H7 (cell line): ENCODE measurements around the gene ARHGAP18. TPM values are rescaled to one million over a fixed set of nuclear protein-coding genes. Genes with fewer than 3 reads are reported as not detected.

Source experiments
- DNase-seq: peaks from one replicate; pipeline ENCODE4 v3.0.0; 2012
- H3K27me3 ChIP-seq: 2 replicates; pipeline ENCODE4 v1.6.0; 2011; ENCODE audit warnings: mild to moderate bottlenecking, low read length; ENCODE audit not compliant: control insufficient read depth, insufficient read depth
- H3K36me3 ChIP-seq: replicated peaks from 2 replicates; pipeline ENCODE4 v1.5.1; 2011; ENCODE audit warnings: low read length; ENCODE audit not compliant: control insufficient read depth, insufficient read depth
- H3K4me3 ChIP-seq: 2 replicates; pipeline ENCODE4 v1.5.1; 2011; ENCODE audit warnings: low read depth, mild to moderate bottlenecking, control low read depth, low read length, moderate library complexity; ENCODE audit not compliant: insufficient read depth
- total RNA-seq: library from RNA; depleted of rRNA; stranded (reverse); fragments of >200 nt; shearing (Covaris generic); gene quantifications from 2 replicates; pipeline ENCODE4 v1.2.3, GENCODE V29; 2014

ARHGAP18 gene
- total RNA-seq, 1 experiment from 2014 or later: 3.9 TPM

GRCh38 chr6:129708496-129709195 is 1.3 kb downstream of the ARHGAP18 start:
- Histone ChIP-seq H3K4me3 (no peak overlapping the region), H3K27me3 (no peaks in the 10 kb centered on the region), H3K36me3 (no peaks in the 10 kb centered on the region)
- DNase-seq: no peak

DNA sequence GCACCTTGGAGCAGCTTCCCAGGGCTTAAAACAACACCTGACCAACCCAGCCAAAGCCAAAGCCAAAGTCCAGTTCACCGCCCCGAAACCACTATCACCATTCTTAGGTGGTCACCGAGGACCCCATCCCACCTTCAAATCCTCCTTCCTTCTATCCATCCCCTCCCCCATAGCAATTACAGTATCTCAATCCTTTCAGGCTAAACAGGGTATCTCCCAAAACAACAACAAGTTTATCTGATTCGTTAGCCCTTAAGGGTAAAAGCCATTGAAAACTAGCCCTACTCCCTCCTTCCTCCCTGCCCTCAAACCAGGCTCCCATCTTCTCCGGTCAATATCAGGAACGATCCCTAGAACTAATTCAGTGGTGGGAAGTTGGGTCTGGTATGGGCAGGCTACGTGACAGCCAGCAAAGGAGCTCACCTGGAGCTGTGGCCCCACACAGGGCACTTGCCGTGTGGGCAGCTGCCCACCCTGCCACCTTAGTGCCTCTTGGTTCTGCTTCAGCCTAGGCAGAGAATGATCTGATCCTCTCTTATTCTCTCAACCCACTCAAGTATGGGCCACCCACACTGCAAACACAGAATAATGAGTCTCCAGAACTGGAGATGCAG is 2.0 kb downstream of the ARHGAP18 start:
- no peak overlapping the region for H3K4me3 ChIP-seq
- DNase-seq: no peak
- H3K27me3 ChIP-seq: no peaks in the 10 kb centered on the region
- H3K36me3 ChIP-seq: no peaks in the 10 kb centered on the region

GRCh38 chr6:129707028-129707427 is 2.9 kb downstream of the ARHGAP18 start:
- Histone ChIP-seq H3K27me3 (no peaks in the 10 kb centered on the region), H3K36me3 (no peaks in the 10 kb centered on the region), H3K4me3 (no peak overlapping the region)
- DNase-seq: no peak

- no peak overlapping the region for H3K4me3 ChIP-seq
- H3K27me3 ChIP-seq: no peaks in the 10 kb centered on the region
- H3K36me3 ChIP-seq: no peaks in the 10 kb centered on the region
- DNase-seq: no peak
Measured at GRCh38 chr6:129705212-129705611, 4.8 kb downstream of the ARHGAP18 start.

DNA sequence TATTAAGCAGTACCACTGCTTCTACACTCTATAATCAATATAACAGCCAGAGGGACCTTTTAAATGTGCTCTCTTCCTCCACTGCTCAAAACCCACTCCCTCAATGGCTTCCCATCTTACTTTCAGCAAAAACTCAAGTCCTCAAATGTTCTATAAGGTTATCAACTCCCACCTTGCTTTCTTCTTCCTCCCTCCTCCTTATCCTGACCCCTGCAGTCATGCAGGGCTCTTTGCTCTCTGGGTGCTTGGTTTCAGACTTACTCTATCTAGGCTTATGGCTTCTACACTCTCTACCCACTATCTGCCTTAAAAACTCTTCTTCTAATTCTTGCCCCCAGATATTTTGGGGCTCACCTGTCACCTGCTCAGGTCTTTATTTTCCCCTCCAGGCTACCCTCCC is 5.3 kb downstream of the ARHGAP18 start:
- no peak for DNase-seq
- Histone ChIP-seq H3K36me3 (no peaks in the 10 kb centered on the region), H3K27me3 (no peaks in the 10 kb centered on the region), H3K4me3 (no peak overlapping the region)

- H3K4me3 ChIP-seq: no peak overlapping the region
- DNase-seq: no peak
- H3K36me3 ChIP-seq: no peaks in the 10 kb centered on the region
- no peaks in the 10 kb centered on the region for H3K27me3 ChIP-seq
Measured at GRCh38 chr6:129701721-129702455, 8.1 kb downstream of the ARHGAP18 start.

DNA sequence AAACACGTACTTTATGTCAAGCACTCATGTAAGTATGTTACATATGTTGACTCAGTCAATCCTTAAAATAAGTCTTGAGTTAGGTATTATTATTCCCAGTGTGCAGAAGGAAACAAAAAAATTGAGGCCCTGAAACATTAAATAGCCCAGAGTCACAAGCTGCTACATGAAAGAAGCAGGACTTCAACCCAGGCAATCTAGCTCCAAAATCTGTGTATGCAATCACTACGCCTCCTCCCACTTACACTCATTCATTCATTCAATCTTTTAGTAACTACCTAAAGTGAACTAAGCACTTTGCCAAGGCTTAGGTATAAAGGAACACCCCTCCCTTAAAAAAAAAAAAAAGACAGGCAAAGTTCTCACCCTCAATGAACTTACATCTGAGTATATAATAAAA is 9.3 kb downstream of the ARHGAP18 start:
- H3K27me3 ChIP-seq: no peaks in the 10 kb centered on the region
- no peaks in the 10 kb centered on the region for H3K36me3 ChIP-seq
- H3K4me3 ChIP-seq: no peak overlapping the region
- no peak for DNase-seq

DNA sequence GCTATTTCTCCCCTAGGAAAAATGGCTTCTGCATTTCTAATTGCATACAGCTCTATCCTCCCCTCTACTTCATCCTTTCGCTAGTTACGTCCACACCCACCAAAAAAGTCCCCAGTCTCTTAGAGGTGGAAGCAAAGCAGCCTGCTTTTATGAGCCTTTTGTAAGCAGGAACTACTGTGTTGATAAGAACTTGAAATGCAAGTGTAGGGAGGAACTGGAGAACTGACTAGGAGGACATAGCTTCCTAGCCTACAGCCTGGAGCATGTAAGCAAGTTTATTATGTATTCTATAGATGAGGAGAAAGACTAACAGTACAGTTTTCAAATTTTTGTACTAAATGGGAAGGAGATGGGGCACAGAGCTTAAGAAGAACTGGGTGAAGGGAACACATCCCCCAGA is 10.3 kb downstream of the ARHGAP18 start:
- no peak for DNase-seq
- no peak overlapping the region for H3K4me3 ChIP-seq
- H3K36me3 ChIP-seq: no peaks in the 10 kb centered on the region
- no peaks in the 10 kb centered on the region for H3K27me3 ChIP-seq

DNA sequence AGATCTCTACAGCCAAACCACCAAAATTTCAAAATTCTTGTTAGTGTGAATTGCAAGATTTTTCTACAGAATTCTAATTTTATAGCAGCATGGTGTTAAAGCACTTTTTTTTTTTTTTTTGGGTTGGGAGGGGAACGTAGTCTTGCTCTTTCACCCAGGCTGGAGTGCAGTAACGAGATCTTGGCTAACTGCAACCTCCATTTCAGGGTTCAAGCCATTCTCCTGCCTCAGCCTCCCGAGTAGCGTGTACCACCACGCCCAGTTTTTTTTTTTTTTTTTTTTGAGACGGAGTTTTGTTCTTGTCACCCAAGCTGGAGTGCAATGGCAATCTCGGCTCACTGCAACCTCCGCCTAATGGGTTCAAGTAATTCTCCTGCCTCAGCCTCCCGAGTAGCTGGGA is 11.5 kb downstream of the ARHGAP18 start:
- DNase-seq: no peak
- H3K36me3 ChIP-seq: no peaks in the 10 kb centered on the region
- no peak overlapping the region for H3K4me3 ChIP-seq

DNA sequence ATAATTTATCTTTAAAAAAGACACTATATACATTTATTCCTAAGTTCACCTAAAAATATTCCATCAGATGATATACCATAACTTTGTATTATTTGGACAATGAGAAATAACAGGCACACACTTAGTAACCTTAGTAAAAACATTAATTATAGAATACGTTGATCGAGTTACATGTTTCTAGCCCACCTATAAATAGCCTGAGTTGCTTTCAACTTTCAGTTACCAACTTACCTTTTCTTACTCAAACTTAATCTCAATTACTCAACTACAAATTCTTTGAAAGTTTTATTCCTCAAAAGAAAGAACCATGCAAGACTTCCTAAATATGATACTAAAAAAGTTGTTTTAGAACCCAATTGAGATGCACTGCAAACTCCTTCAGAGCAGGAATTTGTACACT is 12.2 kb downstream of the ARHGAP18 start:
- no peak overlapping the region for H3K4me3 ChIP-seq
- H3K27me3 ChIP-seq: no peaks in the 10 kb centered on the region
- no peaks in the 10 kb centered on the region for H3K36me3 ChIP-seq
- no peak for DNase-seq

More for the DNA sequence above, 11.5 kb downstream of the ARHGAP18 start:
- H3K27me3 ChIP-seq: no peaks in the 10 kb centered on the region

DNA sequence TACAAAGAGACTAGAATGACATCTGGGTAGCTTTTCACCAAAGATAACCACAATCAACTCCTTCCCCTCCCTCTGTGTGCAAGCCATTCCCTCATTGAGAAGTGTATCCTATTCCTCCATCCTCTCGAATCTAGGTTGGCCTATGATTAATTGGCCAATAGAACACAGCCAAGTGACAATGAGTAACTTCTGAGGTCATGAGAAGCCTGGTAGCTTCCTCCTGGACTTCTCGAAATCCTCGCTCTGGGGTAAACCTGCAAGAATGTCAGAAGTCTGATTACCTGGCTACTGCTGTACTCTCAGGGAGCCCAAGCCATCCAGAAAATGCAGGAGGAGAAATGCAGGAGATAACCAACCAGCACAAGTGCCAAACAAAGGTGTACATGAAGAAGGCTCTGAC is 13.1 kb downstream of the ARHGAP18 start:
- Histone ChIP-seq H3K4me3 (no peak overlapping the region), H3K27me3 (no peaks in the 10 kb centered on the region), H3K36me3 (no peaks in the 10 kb centered on the region)
- no peak for DNase-seq

DNA sequence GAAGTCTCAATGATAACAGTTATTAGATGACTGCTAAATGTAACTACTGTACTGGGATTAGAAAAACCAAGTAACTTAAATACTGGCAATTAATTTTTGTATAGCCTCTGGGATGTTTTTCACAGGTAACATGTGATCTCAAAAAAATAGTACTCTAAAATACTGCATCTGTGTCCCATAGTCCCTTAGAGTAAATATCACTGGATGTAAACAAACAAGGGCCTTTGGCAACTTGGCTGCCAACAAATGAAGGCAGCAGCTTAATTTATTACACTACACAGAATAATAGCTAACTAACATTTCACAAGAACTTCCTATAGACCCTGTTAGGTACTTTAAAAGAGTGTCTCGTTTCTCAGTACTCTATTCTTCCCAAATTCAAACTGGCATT is 14.0 kb downstream of the ARHGAP18 start:
- no peaks in the 10 kb centered on the region for H3K27me3 ChIP-seq
- H3K36me3 ChIP-seq: no peaks in the 10 kb centered on the region
- DNase-seq: no peak
- no peak overlapping the region for H3K4me3 ChIP-seq

GRCh38 chr6:129695373-129696027 is 14.5 kb downstream of the ARHGAP18 start:
- no peak for DNase-seq
- no peaks in the 10 kb centered on the region for H3K36me3 ChIP-seq
- no peaks in the 10 kb centered on the region for H3K27me3 ChIP-seq
- no peak overlapping the region for H3K4me3 ChIP-seq

GRCh38 chr6:129694036-129694435 is 15.9 kb downstream of the ARHGAP18 start:
- no peaks in the 10 kb centered on the region for H3K27me3 ChIP-seq
- no peak overlapping the region for H3K4me3 ChIP-seq
- no peaks in the 10 kb centered on the region for H3K36me3 ChIP-seq
- DNase-seq: no peak

GRCh38 chr6:129692467-129692866 is 17.5 kb downstream of the ARHGAP18 start:
- H3K4me3 ChIP-seq: no peak overlapping the region
- no peak for DNase-seq
- no peaks in the 10 kb centered on the region for H3K27me3 ChIP-seq
- H3K36me3 ChIP-seq: no peaks in the 10 kb centered on the region
